Skeletal muscle tissue (tissue), 4 donors: ENCODE measurements around the gene NOS1. TPM values are rescaled to one million over a fixed set of nuclear protein-coding genes. Genes with fewer than 3 reads are reported as not detected.

Experiments
- H3K27ac ChIP-seq: one replicate; pipeline ENCODE4 v1.7.0; 2013; ENCODE audit warnings: mild to moderate bottlenecking, low read depth, low read length, inconsistent platforms
- H3K27me3 ChIP-seq, 3 donors: one replicate each; pipeline ENCODE4 v1.7.0; 2013; ENCODE audit warnings: low read length in 3 of 3; ENCODE audit not compliant: control insufficient read depth in 3 of 3, insufficient read depth in 3 of 3
- H3K36me3 ChIP-seq, 3 donors: one replicate each; pipeline ENCODE4 v1.7.0; 2013; ENCODE audit warnings: low read length in 3 of 3; ENCODE audit not compliant: control insufficient read depth in 3 of 3, insufficient read depth in 3 of 3
- H3K4me1 ChIP-seq, 3 donors: one replicate each; pipeline ENCODE4 v1.7.0; 2013; ENCODE audit warnings: low read length in 3 of 3, mild to moderate bottlenecking in 3 of 3; ENCODE audit not compliant: control insufficient read depth in 3 of 3, insufficient read depth in 3 of 3
- H3K4me3 ChIP-seq, 3 donors: one replicate each; pipeline ENCODE4 v1.7.0; 2013; ENCODE audit warnings: low read length in 3 of 3
- H3K9ac ChIP-seq, 3 donors: one replicate each; pipeline ENCODE4 v1.7.0; 2013; ENCODE audit warnings: low read length in 3 of 3, mild to moderate bottlenecking in 3 of 3, moderate library complexity in 2 of 3, low read depth in 1 of 3
- H3K9me3 ChIP-seq, 3 donors: one replicate each; pipeline ENCODE4 v1.7.0; 2013; ENCODE audit warnings: low read length in 3 of 3; ENCODE audit not compliant: control insufficient read depth in 3 of 3
- total RNA-seq: library from RNA; depleted of rRNA; stranded (reverse); fragments of >200 nt; gene quantifications from one replicate; pipeline ENCODE4 v1.2.3, GENCODE V29; 2014
- donor health status: Osteomylitis.

The NOS1 gene
- total RNA-seq, 1 donor from 2014 or later, result 0.52 TPM

DNA sequence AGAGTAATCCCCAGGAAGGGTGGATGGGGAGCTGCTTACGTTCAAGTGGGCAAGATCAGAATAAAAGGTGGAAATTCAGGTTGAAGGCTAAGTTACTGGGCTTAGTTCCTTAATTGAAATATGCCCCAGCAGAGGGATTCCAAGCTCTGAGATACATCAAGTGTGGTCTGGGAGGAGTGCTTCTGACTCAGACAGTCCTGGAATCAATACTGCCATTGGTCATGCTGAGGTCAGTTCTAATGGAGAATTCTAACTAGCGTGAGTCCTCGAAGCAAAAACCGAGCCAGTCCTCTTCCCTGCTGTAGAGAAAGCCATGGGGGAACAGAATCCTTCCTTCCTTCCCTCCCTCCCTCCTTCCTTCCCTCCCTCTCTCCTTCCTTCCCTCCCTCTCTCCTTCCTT is 39.9 kb downstream of the NOS1 start:
- Histone ChIP-seq H3K4me1 (no peaks in the 10 kb centered on the region), H3K4me3 (no peak overlapping the region), H3K36me3 (no peaks in the 10 kb centered on the region), H3K27ac (no peak overlapping the region), H3K27me3 (no peaks in the 10 kb centered on the region), H3K9me3 (no peaks in the 10 kb centered on the region), H3K9ac (no peak overlapping the region)

GRCh38 chr12:117318591-117318990 is 42.8 kb downstream of the NOS1 start:
- H3K36me3 ChIP-seq, result peaks cover 0 to 2% (median 0%) of the 10 kb centered on the region in 3 donors
- H3K27ac ChIP-seq, result no peak overlapping the region
- no peaks in the 10 kb centered on the region for H3K27me3 ChIP-seq
- H3K4me1 ChIP-seq, result no peaks in the 10 kb centered on the region
- no peak overlapping the region for H3K4me3 ChIP-seq
- no peak overlapping the region for H3K9ac ChIP-seq
- no peaks in the 10 kb centered on the region for H3K9me3 ChIP-seq

GRCh38 chr12:117316336-117316735 is 45.1 kb downstream of the NOS1 start:
- peaks cover 0 to 2% (median 1%) of the 10 kb centered on the region in 3 donors for H3K36me3 ChIP-seq
- no peak overlapping the region for H3K4me3 ChIP-seq
- H3K27ac ChIP-seq, result no peak overlapping the region
- H3K9me3 ChIP-seq, result no peaks in the 10 kb centered on the region
- no peaks in the 10 kb centered on the region for H3K4me1 ChIP-seq
- H3K9ac ChIP-seq, result no peak overlapping the region
- H3K27me3 ChIP-seq, result no peaks in the 10 kb centered on the region

DNA sequence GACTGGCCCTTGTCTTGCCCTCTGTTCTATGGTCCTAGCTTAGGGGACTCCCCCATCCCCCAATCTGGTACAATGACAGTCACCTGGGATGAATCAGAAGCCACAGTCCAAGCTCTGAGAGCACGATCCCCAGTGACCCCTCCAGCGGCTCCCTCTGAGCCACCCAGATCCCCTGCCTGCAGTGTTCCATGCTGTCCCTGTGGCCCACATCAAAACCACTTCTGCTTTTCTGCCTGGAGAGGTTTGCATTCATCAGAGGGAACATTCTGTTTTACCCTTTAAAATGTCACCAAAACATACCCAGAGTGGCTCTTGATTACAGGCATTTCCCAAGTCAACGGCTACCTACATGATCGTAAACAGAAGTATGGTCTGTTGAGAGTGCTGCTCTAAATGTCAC is 47.5 kb downstream of the NOS1 start:
- no peaks in the 10 kb centered on the region for H3K4me1 ChIP-seq
- H3K9me3 ChIP-seq, result no peaks in the 10 kb centered on the region
- no peak overlapping the region for H3K4me3 ChIP-seq

GRCh38 chr12:117312770-117313169 is 48.7 kb downstream of the NOS1 start:
- Histone ChIP-seq H3K9ac (no peak overlapping the region), H3K27ac (no peak overlapping the region), H3K36me3 (peaks cover 5 to 7% (median 6%) of the 10 kb centered on the region in 3 donors), H3K4me3 (no peak overlapping the region), H3K27me3 (no peaks in the 10 kb centered on the region), H3K4me1 (no peaks in the 10 kb centered on the region), H3K9me3 (no peaks in the 10 kb centered on the region)

More for the DNA sequence above, 47.5 kb downstream of the NOS1 start:
- H3K27me3 ChIP-seq, result no peaks in the 10 kb centered on the region
- peaks cover 5 to 7% (median 6%) of the 10 kb centered on the region in 3 donors for H3K36me3 ChIP-seq
- H3K9ac ChIP-seq, result no peak overlapping the region
- no peak overlapping the region for H3K27ac ChIP-seq

GRCh38 chr12:117309276-117309925 is 52.0 kb downstream of the NOS1 start:
- Histone ChIP-seq H3K9me3 (no peaks in the 10 kb centered on the region), H3K27me3 (no peaks in the 10 kb centered on the region), H3K36me3 (peaks cover 4 to 7% (median 5%) of the 10 kb centered on the region in 3 donors), H3K4me1 (no peaks in the 10 kb centered on the region), H3K27ac (no peak overlapping the region), H3K4me3 (no peak overlapping the region), H3K9ac (no peak overlapping the region)

DNA sequence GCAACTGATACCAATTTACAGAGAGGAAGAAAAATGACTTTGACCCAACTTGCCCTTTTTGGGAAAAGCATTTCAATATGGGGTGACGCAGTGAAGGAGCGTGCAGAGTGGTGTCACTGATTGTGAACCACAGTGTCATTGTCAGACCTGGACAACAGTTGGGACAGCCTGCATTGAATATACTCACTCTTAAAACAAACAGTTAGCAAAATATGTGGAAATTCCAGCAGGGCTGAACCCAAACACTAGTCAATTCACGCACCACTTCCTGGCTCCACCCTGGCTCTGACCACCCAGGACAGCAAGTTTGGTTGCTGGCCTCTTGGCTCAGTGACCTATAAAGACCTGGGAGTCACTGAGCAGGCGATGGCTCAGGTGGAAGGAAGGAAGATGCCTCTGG is 61.3 kb downstream of the NOS1 start:
- Histone ChIP-seq H3K9me3 (no peaks in the 10 kb centered on the region), H3K27ac (no peak overlapping the region), H3K4me1 (no peaks in the 10 kb centered on the region), H3K36me3 (no peaks in the 10 kb centered on the region), H3K9ac (no peak overlapping the region), H3K4me3 (no peak overlapping the region), H3K27me3 (no peaks in the 10 kb centered on the region)

- Histone ChIP-seq H3K4me1 (no peaks in the 10 kb centered on the region), H3K4me3 (no peak overlapping the region), H3K9ac (no peak overlapping the region), H3K36me3 (no peaks in the 10 kb centered on the region), H3K27me3 (no peaks in the 10 kb centered on the region), H3K9me3 (no peaks in the 10 kb centered on the region), H3K27ac (no peak overlapping the region)
These were observed 62.7 kb downstream of the NOS1 start for GRCh38 chr12:117298648-117299225.

DNA sequence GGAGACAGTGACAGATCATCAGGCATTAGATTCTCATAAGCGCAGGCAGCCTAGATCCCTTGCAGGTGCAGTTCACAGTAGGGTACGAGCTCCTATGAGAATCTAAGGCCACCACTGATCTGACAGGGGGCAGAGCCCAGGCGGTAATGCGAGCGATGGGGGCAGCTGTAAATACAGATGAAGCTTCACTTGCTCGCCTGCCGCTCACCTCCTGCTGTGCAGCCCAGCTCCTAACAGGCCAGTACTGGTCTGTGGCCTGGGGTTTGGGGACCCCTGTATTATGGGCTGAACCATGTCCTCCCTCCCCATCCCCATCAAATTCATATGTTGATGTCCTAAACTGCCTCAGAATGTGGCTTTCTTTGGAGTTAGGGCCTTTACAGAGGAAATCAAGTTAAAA is 63.2 kb downstream of the NOS1 start:
- no peaks in the 10 kb centered on the region for H3K9me3 ChIP-seq
- H3K4me3 ChIP-seq, result no peak overlapping the region
- H3K4me1 ChIP-seq, result no peaks in the 10 kb centered on the region
- H3K27me3 ChIP-seq, result peaks cover 0 to 1% (median 0%) of the 10 kb centered on the region in 3 donors
- no peaks in the 10 kb centered on the region for H3K36me3 ChIP-seq
- H3K27ac ChIP-seq, result no peak overlapping the region
- no peak overlapping the region for H3K9ac ChIP-seq

- Histone ChIP-seq H3K4me1 (no peaks in the 10 kb centered on the region), H3K27me3 (peaks cover 0 to 3% (median 0%) of the 10 kb centered on the region in 3 donors), H3K4me3 (no peak overlapping the region), H3K27ac (no peak overlapping the region), H3K9me3 (no peaks in the 10 kb centered on the region), H3K9ac (no peak overlapping the region), H3K36me3 (peaks cover 0 to 3% (median 2%) of the 10 kb centered on the region in 3 donors)
These were observed 67.2 kb downstream of the NOS1 start for GRCh38 chr12:117294189-117294603.
